Activated CD8-positive, alpha-beta memory T cell treated with anti-CD3 and anti-CD28 coated beads, Interleukin-2, amount 50 U/mL, for 24 hours (primary cell): ENCODE measurements around the gene AGGF1.
"Not testable (repeated sequence)": the region's sequence is repeated elsewhere in the genome, so short reads cannot be mapped to it uniquely, and the experiment has no call there.

ENCODE experiments used
- DNase-seq: peaks from one replicate; pipeline ENCODE4 v3.0.0-alpha.2; 2020; ENCODE audit errors: extremely low read depth

The AGGF1 gene

GRCh38 chr5:77030097-77031071 lies at the start of gene AGGF1:
TSS of gene AGGF1 (plus strand) at chr5:77030404. CDS start at chr5:77030767, 363 bp downstream.
- DNase-seq: peak; percentile 78

- DNase-seq: no peak
These were observed 49.6 kb upstream of the AGGF1 start for GRCh38 chr5:76980518-76981144.

GRCh38 chr5:76982450-76982849 lies 47.8 kb upstream of the AGGF1 start:
- DNase-seq: no peak

- no peak for DNase-seq
These were observed 46.7 kb upstream of the AGGF1 start for GRCh38 chr5:76983468-76983867.

- DNase-seq: no peak
These were observed 43.2 kb upstream of the AGGF1 start for GRCh38 chr5:76986825-76987526.

GRCh38 chr5:76990899-76991459 lies 39.2 kb upstream of the AGGF1 start:
- no peak for DNase-seq

GRCh38 chr5:76993436-76993835 lies 36.8 kb upstream of the AGGF1 start:
- not testable (repeated sequence) for DNase-seq

GRCh38 chr5:76994337-76994736 lies 35.9 kb upstream of the AGGF1 start:
- DNase-seq: no peak

GRCh38 chr5:76998251-76998650 lies 32.0 kb upstream of the AGGF1 start:
- DNase-seq: not testable (repeated sequence)

- no peak for DNase-seq
These were observed 30.8 kb upstream of the AGGF1 start for GRCh38 chr5:76999451-76999850.

- DNase-seq: no peak
These were observed 27.0 kb upstream of the AGGF1 start for GRCh38 chr5:77003246-77003645.

- no peak for DNase-seq
These were observed 24.1 kb upstream of the AGGF1 start for GRCh38 chr5:77006124-77006523.

GRCh38 chr5:77008413-77008812 lies 21.8 kb upstream of the AGGF1 start:
- no peak for DNase-seq

- DNase-seq: no peak
These were observed 20.0 kb upstream of the AGGF1 start for GRCh38 chr5:77010243-77010642.

- no peak for DNase-seq
These were observed 18.7 kb upstream of the AGGF1 start for GRCh38 chr5:77011498-77011897.

- DNase-seq: no peak
These were observed 17.6 kb upstream of the AGGF1 start for GRCh38 chr5:77012601-77013000.

- no peak for DNase-seq
These were observed 14.2 kb upstream of the AGGF1 start for GRCh38 chr5:77015938-77016569.

GRCh38 chr5:77016962-77017361 lies 13.2 kb upstream of the AGGF1 start:
- DNase-seq: no peak

- no peak for DNase-seq
These were observed 12.5 kb upstream of the AGGF1 start for GRCh38 chr5:77017668-77018067.

GRCh38 chr5:77022511-77023417 lies 7.4 kb upstream of the AGGF1 start:
- DNase-seq: no peak
